GM12878 (cell line): ENCODE data around the gene PHLPP1.

Experiments
- CHD1 ChIP-seq: IDR thresholded peaks from 2 replicates; pipeline ENCODE4 v1.6.1; 2012; ENCODE audit warnings: low read depth, low read length, improper control_type of control experiment
- CTCF ChIP-seq, 3 experiments: IDR thresholded peaks in 2 of 3; conservative IDR thresholded peaks in 1 of 3; 2 replicates each; pipeline ENCODE4 v1.5.1; 2011; ENCODE audit warnings: low read depth in 3 of 3, low read length in 3 of 3, mild to moderate bottlenecking in 3 of 3, control low read depth in 2 of 3, moderate library complexity in 2 of 3, inconsistent platforms in 1 of 3, mixed read lengths in 1 of 3; ENCODE audit not compliant: control insufficient read depth in 2 of 3, insufficient read depth in 1 of 3; ENCODE audit errors: extremely low read depth in 1 of 3
- FOXM1 ChIP-seq: IDR thresholded peaks from 2 replicates; pipeline ENCODE4 v1.6.1; 2012; ENCODE audit warnings: low read depth, mild to moderate bottlenecking, inconsistent platforms, low read length, moderate library complexity
- HDAC6 ChIP-seq: fragments of 200-600 bp; sonication (generic); IDR thresholded peaks from one replicate; pipeline ENCODE4 v1.8.0; 2017; ENCODE audit warnings: antibody characterized with exemption; ENCODE audit not compliant: unreplicated experiment
- NFYA ChIP-seq: IDR thresholded peaks from 2 replicates; pipeline ENCODE4 v1.6.1; 2011; ENCODE audit warnings: low read depth, mild to moderate bottlenecking, low read length, improper control_type of control experiment, borderline replicate concordance
- POLR2A ChIP-seq: IDR thresholded peaks from 2 replicates; pipeline ENCODE4 v1.6.1; 2011; ENCODE audit warnings: low read depth, mild to moderate bottlenecking, low read length
- RB1 ChIP-seq: fragments of 450-650 bp; formaldehyde crosslinking; IDR thresholded peaks from 2 replicates; pipeline ENCODE4 v1.6.1; 2017; ENCODE audit warnings: mild to moderate bottlenecking, borderline replicate concordance
- SRF ChIP-seq, 2 experiments: IDR thresholded peaks; 2 replicates each; pipeline ENCODE4 v1.6.1; 2011; ENCODE audit warnings: low read depth in 2 of 2, low read length in 2 of 2, mild to moderate bottlenecking in 1 of 2, moderate library complexity in 1 of 2
- TAF1 ChIP-seq: IDR thresholded peaks from 2 replicates; pipeline ENCODE4 v1.6.1; 2011; ENCODE audit warnings: mild to moderate bottlenecking, low read depth, low read length, borderline replicate concordance
- TF ChIP-seq, protein P1 (sequence below): IDR thresholded peaks from 2 replicates; pipeline ENCODE4 v1.6.1; 2011; ENCODE audit warnings: mild to moderate bottlenecking, low read depth, low read length, moderate library complexity; ENCODE audit not compliant: insufficient replicate concordance
- TF ChIP-seq, protein P2 (sequence below): IDR thresholded peaks from 2 replicates; pipeline ENCODE4 v1.6.1; 2012; ENCODE audit warnings: low read depth, low read length, improper control_type of control experiment

GRCh38 chr18:62723666-62724281, 8.4 kb downstream of the PHLPP1 start:
- TF ChIP-seq, protein P1, sequence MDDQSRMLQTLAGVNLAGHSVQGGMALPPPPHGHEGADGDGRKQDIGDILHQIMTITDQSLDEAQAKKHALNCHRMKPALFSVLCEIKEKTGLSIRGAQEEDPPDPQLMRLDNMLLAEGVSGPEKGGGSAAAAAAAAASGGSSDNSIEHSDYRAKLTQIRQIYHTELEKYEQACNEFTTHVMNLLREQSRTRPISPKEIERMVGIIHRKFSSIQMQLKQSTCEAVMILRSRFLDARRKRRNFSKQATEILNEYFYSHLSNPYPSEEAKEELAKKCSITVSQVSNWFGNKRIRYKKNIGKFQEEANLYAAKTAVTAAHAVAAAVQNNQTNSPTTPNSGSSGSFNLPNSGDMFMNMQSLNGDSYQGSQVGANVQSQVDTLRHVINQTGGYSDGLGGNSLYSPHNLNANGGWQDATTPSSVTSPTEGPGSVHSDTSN, result no peak
- no peak for TF ChIP-seq POLR2A
- TF ChIP-seq CTCF (IDR thresholded peaks at IDR 0.05 in 2 of 3, conservative IDR thresholded peaks at IDR 0.05 in 1 of 3; ENCODE audit: control insufficient read depth in 2 of 3, extremely low read depth in 1 of 3, insufficient read depth in 1 of 3, low read depth in 3 of 3, low read length in 3 of 3), result no peak
- TF ChIP-seq TAF1, result no peak
- no peak for TF ChIP-seq RB1
- no peak for TF ChIP-seq CHD1
- TF ChIP-seq NFYA, result no peak
- no peak for TF ChIP-seq FOXM1
- no peak for TF ChIP-seq HDAC6
- TF ChIP-seq, protein P2, sequence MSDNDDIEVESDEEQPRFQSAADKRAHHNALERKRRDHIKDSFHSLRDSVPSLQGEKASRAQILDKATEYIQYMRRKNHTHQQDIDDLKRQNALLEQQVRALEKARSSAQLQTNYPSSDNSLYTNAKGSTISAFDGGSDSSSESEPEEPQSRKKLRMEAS, result no peak
- no peak for TF ChIP-seq SRF (IDR thresholded peaks at IDR 0.05; ENCODE audit: low read depth in 2 of 2, low read length in 2 of 2)
